ENCODE measurements around the gene DNAJC15. TPM values are rescaled to one million over a fixed set of nuclear protein-coding genes. Genes with fewer than 3 reads are reported as not detected.

DNAJC15 gene
- polyA plus RNA-seq, 3 donors = 8.3 to 31.1 (median 22.0) TPM

DNA sequence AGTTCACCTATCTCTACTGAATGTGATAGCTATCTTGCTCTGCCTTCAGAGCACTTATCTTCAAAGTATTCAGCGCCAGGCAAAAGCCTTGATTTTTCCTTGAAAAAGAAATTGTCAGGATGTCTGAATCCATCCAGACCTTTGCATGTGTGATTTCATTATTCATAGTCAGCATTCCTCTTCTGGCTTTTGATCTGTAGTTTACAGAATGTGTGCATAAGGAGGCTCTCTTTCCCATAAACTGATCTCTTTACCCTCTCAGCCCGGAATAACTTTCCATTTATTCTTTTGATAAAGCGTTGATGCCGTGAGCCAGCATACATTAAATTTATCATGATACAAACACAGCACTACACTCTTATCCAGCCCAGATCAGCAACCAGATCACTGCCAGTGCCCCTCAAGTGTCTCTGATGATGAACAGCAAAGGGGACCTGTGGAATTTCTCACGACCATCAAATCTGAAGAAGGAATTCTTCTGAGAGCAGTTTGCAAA lies 130.8 kb downstream of the DNAJC15 start:
- Histone ChIP-seq H3K27ac (ENCODE audit: low read depth in 1 of 2, low read length in 2 of 2) (no peak overlapping the region), H3K9ac (ENCODE audit: insufficient read depth, low read length, poor library complexity, severe bottlenecking) (no peak overlapping the region), H3K4me3 (replicated peaks in 1 of 3; ENCODE audit: low read depth in 2 of 3, low read length in 3 of 3) (no peak overlapping the region), H3K9me3 (replicated peaks in 1 of 2; ENCODE audit: control insufficient read depth in 1 of 2, insufficient read depth in 1 of 2, low read length in 2 of 2) (no peaks in the 10 kb centered on the region), H3K4me1 (ENCODE audit: control insufficient read depth in 1 of 2, insufficient read depth in 2 of 2, low read length in 2 of 2) (no peaks in the 10 kb centered on the region), H3K79me2 (ENCODE audit: insufficient read depth, low read length) (no peaks in the 10 kb centered on the region), H3K4me2 (replicated peaks; ENCODE audit: extremely low read depth, low read length, poor library complexity, severe bottlenecking) (no peak overlapping the region), H3K27me3 (ENCODE audit: control insufficient read depth in 2 of 2, insufficient read depth in 2 of 2, low read length in 2 of 2) (no peaks in the 10 kb centered on the region), H2AFZ (ENCODE audit: insufficient read depth, low read depth, low read length, poor library complexity, severe bottlenecking) (no peak overlapping the region), H3K36me3 (replicated peaks in 1 of 2; ENCODE audit: control insufficient read depth in 1 of 2, insufficient read depth in 2 of 2, low read length in 2 of 2) (no peaks in the 10 kb centered on the region), H4K20me1 (ENCODE audit: insufficient read depth, low read length) (no peaks in the 10 kb centered on the region)
- Mint-ChIP-seq H3K4me3 (no peak overlapping the region), H3K27ac (no peak overlapping the region), H3K4me1 (no peaks in the 10 kb centered on the region), H3K27me3 (ENCODE audit: low read depth in 3 of 3) (peaks cover 0 to 2% (median 2%) of the 10 kb centered on the region in 3 donors), H3K9me3 (peaks cover 0 to 4% (median 1%) of the 10 kb centered on the region in 7 donors), H3K36me3 (no peaks in the 10 kb centered on the region)
- no peak for DNase-seq
- 90% methylated on average over 3 of the region's 5 CpGs for WGBS (ENCODE audit: insufficient coverage)
- TF ChIP-seq, protein P1, sequence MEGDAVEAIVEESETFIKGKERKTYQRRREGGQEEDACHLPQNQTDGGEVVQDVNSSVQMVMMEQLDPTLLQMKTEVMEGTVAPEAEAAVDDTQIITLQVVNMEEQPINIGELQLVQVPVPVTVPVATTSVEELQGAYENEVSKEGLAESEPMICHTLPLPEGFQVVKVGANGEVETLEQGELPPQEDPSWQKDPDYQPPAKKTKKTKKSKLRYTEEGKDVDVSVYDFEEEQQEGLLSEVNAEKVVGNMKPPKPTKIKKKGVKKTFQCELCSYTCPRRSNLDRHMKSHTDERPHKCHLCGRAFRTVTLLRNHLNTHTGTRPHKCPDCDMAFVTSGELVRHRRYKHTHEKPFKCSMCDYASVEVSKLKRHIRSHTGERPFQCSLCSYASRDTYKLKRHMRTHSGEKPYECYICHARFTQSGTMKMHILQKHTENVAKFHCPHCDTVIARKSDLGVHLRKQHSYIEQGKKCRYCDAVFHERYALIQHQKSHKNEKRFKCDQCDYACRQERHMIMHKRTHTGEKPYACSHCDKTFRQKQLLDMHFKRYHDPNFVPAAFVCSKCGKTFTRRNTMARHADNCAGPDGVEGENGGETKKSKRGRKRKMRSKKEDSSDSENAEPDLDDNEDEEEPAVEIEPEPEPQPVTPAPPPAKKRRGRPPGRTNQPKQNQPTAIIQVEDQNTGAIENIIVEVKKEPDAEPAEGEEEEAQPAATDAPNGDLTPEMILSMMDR (IDR thresholded peaks at IDR 0.05) = no peak
- intact Hi-C loops (cut with micrococcal nuclease) = no loop called here

DNA sequence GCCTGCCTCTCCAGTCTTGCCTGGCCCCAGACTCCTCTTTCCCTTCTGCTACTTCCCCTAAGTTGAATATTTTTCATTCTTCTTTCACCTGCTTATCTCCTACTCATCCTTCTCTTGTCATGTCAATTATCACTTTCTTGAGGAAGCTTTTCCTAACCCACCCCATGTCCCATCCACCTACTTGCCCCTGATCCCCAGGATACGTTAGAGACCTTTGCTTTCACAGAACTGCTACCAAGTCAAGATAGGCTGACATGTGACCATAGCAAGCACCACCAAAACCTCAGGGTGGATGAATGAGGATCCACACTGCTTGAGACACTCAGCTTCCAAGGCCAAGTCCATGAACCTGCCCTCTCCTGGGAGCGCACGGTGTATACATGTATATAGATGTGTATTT lies 131.5 kb downstream of the DNAJC15 start:
- H2AFZ ChIP-seq (ENCODE audit: insufficient read depth, low read depth, low read length, poor library complexity, severe bottlenecking) = no peak overlapping the region
- no peaks in the 10 kb centered on the region for H3K27me3 ChIP-seq (ENCODE audit: control insufficient read depth in 2 of 2, insufficient read depth in 2 of 2, low read length in 2 of 2)
- no peaks in the 10 kb centered on the region for H4K20me1 ChIP-seq (ENCODE audit: insufficient read depth, low read length)
- no peaks in the 10 kb centered on the region for H3K36me3 ChIP-seq (replicated peaks in 1 of 2; ENCODE audit: control insufficient read depth in 1 of 2, insufficient read depth in 2 of 2, low read length in 2 of 2)
- H3K9me3 ChIP-seq (replicated peaks in 1 of 2; ENCODE audit: control insufficient read depth in 1 of 2, insufficient read depth in 1 of 2, low read length in 2 of 2) = no peaks in the 10 kb centered on the region
- TF ChIP-seq, protein P1 (IDR thresholded peaks at IDR 0.05) = no peak
- Mint-ChIP-seq H3K4me1 (no peaks in the 10 kb centered on the region), H3K9me3 (peaks cover 0 to 4% (median 1%) of the 10 kb centered on the region in 7 donors), H3K27me3 (ENCODE audit: low read depth in 3 of 3) (peaks cover 2% of the 10 kb centered on the region in 3 donors), H3K4me3 (no peak overlapping the region), H3K36me3 (no peaks in the 10 kb centered on the region), H3K27ac (no peak overlapping the region)
- H3K4me3 ChIP-seq (replicated peaks in 1 of 3; ENCODE audit: low read depth in 2 of 3, low read length in 3 of 3) = no peak overlapping the region
- H3K27ac ChIP-seq (ENCODE audit: low read depth in 1 of 2, low read length in 2 of 2) = no peak overlapping the region
- no CpG with 5 or more reads among the region's 3 CpGs for WGBS (ENCODE audit: insufficient coverage)
- DNase-seq = no peak
- intact Hi-C loops (cut with micrococcal nuclease) = no loop called here
- no peaks in the 10 kb centered on the region for H3K79me2 ChIP-seq (ENCODE audit: insufficient read depth, low read length)
- H3K4me1 ChIP-seq (ENCODE audit: control insufficient read depth in 1 of 2, insufficient read depth in 2 of 2, low read length in 2 of 2) = no peaks in the 10 kb centered on the region
- no peak overlapping the region for H3K4me2 ChIP-seq (replicated peaks; ENCODE audit: extremely low read depth, low read length, poor library complexity, severe bottlenecking)
- no peak overlapping the region for H3K9ac ChIP-seq (ENCODE audit: insufficient read depth, low read length, poor library complexity, severe bottlenecking)
